Parathyroid adenoma (tissue), 2 donors: ENCODE measurements around the gene ZFAND6.
"Not testable (repeated sequence)": the region's sequence is repeated elsewhere in the genome, so short reads cannot be mapped to it uniquely, and the experiment has no call there.

Experiments
- H2AFZ ChIP-seq: fragments of 300-600 bp; sonication (generic); one replicate; pipeline ENCODE4 v1.7.0; 2017; ENCODE audit warnings: antibody characterized with exemption, mild to moderate bottlenecking
- H3K27ac ChIP-seq: fragments of 300-600 bp; sonication (generic); one replicate; pipeline ENCODE4 v1.7.0; 2017
- H3K27me3 ChIP-seq: fragments of 300-600 bp; sonication (generic); one replicate; pipeline ENCODE4 v1.7.0; 2017; ENCODE audit warnings: low read length; ENCODE audit not compliant: control insufficient read depth, insufficient read depth
- H3K36me3 ChIP-seq: fragments of 300-600 bp; sonication (generic); one replicate; pipeline ENCODE4 v1.7.0; 2017; ENCODE audit warnings: low read length; ENCODE audit not compliant: control insufficient read depth, insufficient read depth
- H3K4me1 ChIP-seq: fragments of 300-600 bp; sonication (generic); one replicate; pipeline ENCODE4 v1.7.0; 2017; ENCODE audit warnings: control low read depth
- H3K4me2 ChIP-seq: fragments of 300-600 bp; sonication (generic); one replicate; pipeline ENCODE4 v1.7.0; 2017; ENCODE audit warnings: low read length
- H3K4me3 ChIP-seq: fragments of 300-600 bp; sonication (generic); one replicate; pipeline ENCODE4 v1.7.0; 2017; ENCODE audit warnings: low read depth, low read length
- H3K79me2 ChIP-seq: fragments of 300-600 bp; sonication (generic); one replicate; pipeline ENCODE4 v1.7.0; 2017; ENCODE audit warnings: control low read depth
- H3K9ac ChIP-seq: fragments of 300-600 bp; sonication (generic); one replicate; pipeline ENCODE4 v1.7.0; 2017; ENCODE audit warnings: mild to moderate bottlenecking
- H3K9me3 ChIP-seq: fragments of 300-600 bp; sonication (generic); one replicate; pipeline ENCODE4 v1.7.0; 2017; ENCODE audit warnings: low read length; ENCODE audit not compliant: control insufficient read depth
- CTCF ChIP-seq: fragments of 300-600 bp; sonication (generic); IDR thresholded peaks from one replicate; pipeline ENCODE4 v1.7.0; 2017; ENCODE audit warnings: antibody characterized with exemption, mild to moderate bottlenecking
- donor health status: primary hyperparathyroidism.

Gene ZFAND6

GRCh38 chr15:80155001-80155377 is 95.5 kb downstream of the ZFAND6 start:
- no peaks in the 10 kb centered on the region for H3K27me3 ChIP-seq
- H3K4me1 ChIP-seq: no peaks in the 10 kb centered on the region
- H3K27ac ChIP-seq: no peak overlapping the region

DNA sequence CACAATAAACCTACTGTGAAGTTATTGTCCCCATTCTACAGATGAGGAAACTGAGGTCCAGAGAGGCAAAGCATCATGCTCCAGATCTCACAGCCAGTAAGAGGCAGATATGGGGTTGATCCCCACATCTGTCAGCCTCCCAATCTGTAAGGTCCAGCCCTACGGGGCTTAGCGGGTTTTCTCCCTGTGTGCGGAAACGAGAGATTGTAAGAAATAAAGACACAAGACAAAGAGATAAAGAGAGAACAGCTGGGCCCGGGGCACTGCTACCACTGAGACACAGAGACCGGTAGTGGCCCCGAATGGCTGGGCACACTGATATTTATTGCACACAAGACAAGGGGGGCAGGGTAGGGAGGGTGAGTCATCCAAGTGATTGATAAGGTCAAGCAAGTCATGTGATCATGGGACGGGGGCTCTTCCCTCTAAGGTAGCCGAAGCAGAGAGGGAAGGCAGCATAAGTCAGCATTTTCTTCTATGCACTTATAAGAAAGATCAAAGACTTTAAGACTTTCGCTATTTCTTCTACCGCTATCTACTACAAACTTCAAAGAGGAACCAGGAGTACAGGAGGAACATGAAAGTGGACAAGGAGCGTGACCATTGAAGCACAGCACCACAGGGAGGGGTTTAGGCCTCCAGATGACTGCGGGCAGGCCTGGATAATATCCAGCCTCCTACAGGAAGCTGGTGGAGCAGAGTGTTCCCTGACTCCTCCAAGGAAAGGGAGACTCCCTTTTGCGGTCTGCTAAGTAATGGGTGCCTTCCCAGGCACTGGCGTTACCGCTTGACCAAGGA is 96.1 kb downstream of the ZFAND6 start:
- not testable (repeated sequence) for H3K9ac ChIP-seq, H3K27ac ChIP-seq

More at GRCh38 chr15:80155001-80155377, 95.5 kb downstream of the ZFAND6 start:
- Histone ChIP-seq H3K9me3 (no peaks in the 10 kb centered on the region), H2AFZ (no peak overlapping the region), H3K4me3 (no peak overlapping the region), H3K4me2 (no peak overlapping the region), H3K9ac (no peak overlapping the region), H3K79me2 (no peaks in the 10 kb centered on the region), H3K36me3 (no peaks in the 10 kb centered on the region)
- no peak for TF ChIP-seq CTCF

DNA sequence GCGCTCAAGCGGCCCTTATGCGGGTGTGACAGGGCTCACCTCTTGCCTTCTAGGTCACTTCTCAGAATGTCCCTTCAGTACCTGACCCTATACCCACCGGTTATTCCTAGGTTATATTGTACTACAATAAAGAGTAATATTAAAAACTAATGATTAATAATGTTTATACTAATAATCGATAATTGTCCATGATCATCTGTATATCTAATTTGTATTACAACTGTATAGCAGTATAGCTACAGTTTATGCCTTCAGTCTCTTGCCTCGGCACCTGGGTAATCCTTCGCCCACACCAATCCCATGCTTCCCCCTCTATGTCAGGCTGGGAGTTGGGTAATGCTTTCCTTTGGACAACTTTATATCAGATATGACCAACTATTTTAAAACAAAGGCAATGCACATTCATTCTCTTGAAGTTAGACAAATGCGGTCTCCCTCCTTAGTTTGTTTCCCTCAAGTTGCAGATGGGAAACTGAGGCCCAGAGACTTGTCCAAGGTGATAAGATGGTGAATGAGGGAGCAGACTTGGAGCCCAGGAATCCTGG is 96.8 kb downstream of the ZFAND6 start:
- Histone ChIP-seq H3K4me3 (no peak overlapping the region), H3K79me2 (no peaks in the 10 kb centered on the region), H2AFZ (no peak overlapping the region), H3K9me3 (no peaks in the 10 kb centered on the region), H3K9ac (no peak overlapping the region), H3K4me1 (no peaks in the 10 kb centered on the region), H3K27me3 (no peaks in the 10 kb centered on the region), H3K36me3 (no peaks in the 10 kb centered on the region), H3K27ac (no peak overlapping the region), H3K4me2 (no peak overlapping the region)
- TF ChIP-seq CTCF: no peak

More for the DNA sequence above, 96.1 kb downstream of the ZFAND6 start:
- H3K27me3 ChIP-seq, H3K4me2 ChIP-seq, H2AFZ ChIP-seq, H3K36me3 ChIP-seq, H3K9me3 ChIP-seq, H3K4me1 ChIP-seq, H3K79me2 ChIP-seq, H3K4me3 ChIP-seq: not testable (repeated sequence)

DNA sequence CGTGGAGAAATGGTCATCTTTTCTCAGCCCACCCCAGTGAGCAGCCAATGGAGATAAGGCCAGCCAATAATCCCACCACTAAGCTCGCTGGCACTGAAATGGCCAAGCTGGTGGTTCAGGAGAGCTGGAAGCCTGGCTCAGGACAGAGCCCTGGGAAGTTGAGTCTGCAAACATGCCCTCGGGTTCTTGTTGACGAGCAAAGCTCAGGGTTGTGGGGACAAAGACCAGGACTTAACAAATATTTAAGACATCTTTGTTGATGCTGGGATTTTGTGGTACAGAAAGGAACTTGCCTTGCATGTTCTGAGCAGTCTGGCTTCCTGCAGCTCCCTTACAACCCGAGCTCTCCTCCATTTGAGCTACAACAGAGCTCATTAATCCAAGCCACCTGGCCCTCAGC is 97.7 kb downstream of the ZFAND6 start:
- no peak overlapping the region for H2AFZ ChIP-seq
- no peak overlapping the region for H3K9ac ChIP-seq
- no peaks in the 10 kb centered on the region for H3K79me2 ChIP-seq
- TF ChIP-seq CTCF: no peak
- H3K27me3 ChIP-seq: no peaks in the 10 kb centered on the region
- no peaks in the 10 kb centered on the region for H3K36me3 ChIP-seq
- H3K9me3 ChIP-seq: no peaks in the 10 kb centered on the region
- H3K4me2 ChIP-seq: no peak overlapping the region
- H3K4me3 ChIP-seq: no peak overlapping the region
- no peak overlapping the region for H3K27ac ChIP-seq
- H3K4me1 ChIP-seq: no peaks in the 10 kb centered on the region

GRCh38 chr15:80159301-80159700 is 99.8 kb downstream of the ZFAND6 start:
- H3K4me1 ChIP-seq: no peaks in the 10 kb centered on the region
- no peak overlapping the region for H3K4me3 ChIP-seq
- no peaks in the 10 kb centered on the region for H3K9me3 ChIP-seq
- H3K4me2 ChIP-seq: no peak overlapping the region
- TF ChIP-seq CTCF: no peak
- H3K27ac ChIP-seq: no peak overlapping the region
- H3K9ac ChIP-seq: no peak overlapping the region
- H3K36me3 ChIP-seq: no peaks in the 10 kb centered on the region
- H3K27me3 ChIP-seq: no peaks in the 10 kb centered on the region
- no peak overlapping the region for H2AFZ ChIP-seq
- H3K79me2 ChIP-seq: no peaks in the 10 kb centered on the region
